SK-N-MC (cell line): Measurements from ENCODE around the gene ADAMTS6.

Experiments used
- DNase-seq: peaks from one replicate; pipeline ENCODE4 v3.0.0-alpha.2; 2011; ENCODE audit warnings: low read depth, low spot score
- H3K27ac ChIP-seq: fragments of 200-600 bp; sonication (generic); 2 replicates; pipeline ENCODE4 v1.5.1; 2016; ENCODE audit warnings: mixed run types
- H3K36me3 ChIP-seq: fragments of 200-600 bp; sonication (generic); 2 replicates; pipeline ENCODE4 v1.6.1; 2017; ENCODE audit warnings: antibody characterized with exemption, low read length, mixed read lengths; ENCODE audit not compliant: insufficient read depth
- H3K4me3 ChIP-seq: fragments of 200-600 bp; sonication (generic); 2 replicates; pipeline ENCODE4 v1.5.1; 2016
- H3K9ac ChIP-seq: fragments of 200-600 bp; sonication (generic); 2 replicates; pipeline ENCODE4 v1.8.0; 2017; ENCODE audit warnings: mixed run types, mixed read lengths; ENCODE audit not compliant: insufficient read length
- H3K9me3 ChIP-seq: fragments of 200-600 bp; sonication (generic); 2 replicates; pipeline ENCODE4 v1.6.1; 2017; ENCODE audit warnings: low read depth, mild to moderate bottlenecking, antibody characterized with exemption, low read length, moderate library complexity, mixed read lengths
- EZH2 ChIP-seq: fragments of 200-600 bp; sonication (generic); IDR thresholded peaks from one replicate; pipeline ENCODE4 v1.6.1; 2017; ENCODE audit warnings: antibody characterized with exemption
- FOXP2 ChIP-seq: optimal IDR thresholded peaks from 2 replicates; pipeline ENCODE3; 2011; ENCODE audit warnings: mild to moderate bottlenecking, moderate library complexity; ENCODE audit not compliant: insufficient read depth; ENCODE audit errors: extremely low read length, control extremely low read depth
- POLR2AphosphoS5 ChIP-seq: IDR thresholded peaks from 2 replicates; pipeline ENCODE4 v1.6.1; 2012; ENCODE audit warnings: mild to moderate bottlenecking, low read depth, low read length, borderline replicate concordance

Gene ADAMTS6

GRCh38 chr5:65359981-65360380, 121.7 kb downstream of the ADAMTS6 start:
- H3K27ac ChIP-seq = no peak overlapping the region
- DNase-seq = no peak
- H3K9ac ChIP-seq = no peak overlapping the region
- no peaks in the 10 kb centered on the region for H3K36me3 ChIP-seq
- TF ChIP-seq EZH2 = no peak
- no peak for TF ChIP-seq POLR2AphosphoS5
- TF ChIP-seq FOXP2 = no peak
- H3K4me3 ChIP-seq = no peak overlapping the region
- no peaks in the 10 kb centered on the region for H3K9me3 ChIP-seq

GRCh38 chr5:65359569-65359968, 122.2 kb downstream of the ADAMTS6 start:
- H3K9me3 ChIP-seq = no peaks in the 10 kb centered on the region
- no peaks in the 10 kb centered on the region for H3K36me3 ChIP-seq
- no peak overlapping the region for H3K27ac ChIP-seq
- TF ChIP-seq FOXP2 = no peak
- no peak for TF ChIP-seq POLR2AphosphoS5
- TF ChIP-seq EZH2 = no peak
- H3K9ac ChIP-seq = no peak overlapping the region
- no peak for DNase-seq
- H3K4me3 ChIP-seq = no peak overlapping the region

GRCh38 chr5:65356274-65356673, 125.4 kb downstream of the ADAMTS6 start:
- TF ChIP-seq POLR2AphosphoS5 (no peak), FOXP2 (no peak), EZH2 (no peak)
- H3K4me3 ChIP-seq = no peak overlapping the region
- H3K36me3 ChIP-seq = no peaks in the 10 kb centered on the region
- no peak overlapping the region for H3K27ac ChIP-seq
- H3K9me3 ChIP-seq = no peaks in the 10 kb centered on the region
- DNase-seq = no peak
- H3K9ac ChIP-seq = no peak overlapping the region

- TF ChIP-seq EZH2 = no peak
- no peak for TF ChIP-seq POLR2AphosphoS5
- TF ChIP-seq FOXP2 = no peak
- Histone ChIP-seq H3K9me3 (no peaks in the 10 kb centered on the region), H3K36me3 (no peaks in the 10 kb centered on the region), H3K27ac (no peak overlapping the region), H3K9ac (no peak overlapping the region), H3K4me3 (no peak overlapping the region)
- DNase-seq = no peak
Measured at GRCh38 chr5:65355301-65355700, 126.4 kb downstream of the ADAMTS6 start.

GRCh38 chr5:65341835-65342234, 139.9 kb downstream of the ADAMTS6 start:
- H3K9ac ChIP-seq = no peak overlapping the region
- H3K27ac ChIP-seq = no peak overlapping the region
- DNase-seq = no peak
- H3K4me3 ChIP-seq = no peak overlapping the region
- H3K9me3 ChIP-seq = peaks cover 4% of the 10 kb centered on the region; the same call in 1 of the 2 replicates
- H3K36me3 ChIP-seq = no peaks in the 10 kb centered on the region
- TF ChIP-seq FOXP2 (no peak), POLR2AphosphoS5 (no peak), EZH2 (no peak)

GRCh38 chr5:65338606-65339151, 143.0 kb downstream of the ADAMTS6 start:
- no peak overlapping the region for H3K9ac ChIP-seq
- H3K27ac ChIP-seq = no peak overlapping the region
- H3K9me3 ChIP-seq = peaks cover 4% of the 10 kb centered on the region; the same call in 1 of the 2 replicates
- H3K36me3 ChIP-seq = no peaks in the 10 kb centered on the region
- TF ChIP-seq EZH2 (no peak), POLR2AphosphoS5 (no peak), FOXP2 (no peak)
- no peak overlapping the region for H3K4me3 ChIP-seq
- no peak for DNase-seq

GRCh38 chr5:65334077-65334476, 147.6 kb downstream of the ADAMTS6 start:
- H3K27ac ChIP-seq = no peak overlapping the region
- no peaks in the 10 kb centered on the region for H3K36me3 ChIP-seq
- no peak overlapping the region for H3K4me3 ChIP-seq
- no peak for DNase-seq
- H3K9ac ChIP-seq = no peak overlapping the region
- H3K9me3 ChIP-seq = no peaks in the 10 kb centered on the region
- TF ChIP-seq FOXP2 (no peak), POLR2AphosphoS5 (no peak), EZH2 (no peak)

- Histone ChIP-seq H3K36me3 (no peaks in the 10 kb centered on the region), H3K9ac (no peak overlapping the region), H3K9me3 (no peaks in the 10 kb centered on the region), H3K27ac (no peak overlapping the region), H3K4me3 (no peak overlapping the region)
- TF ChIP-seq POLR2AphosphoS5 (no peak), EZH2 (no peak), FOXP2 (no peak)
- no peak for DNase-seq
Measured at GRCh38 chr5:65332591-65332990, 149.1 kb downstream of the ADAMTS6 start.

- H3K9me3 ChIP-seq = no peaks in the 10 kb centered on the region
- TF ChIP-seq FOXP2 (no peak), EZH2 (no peak), POLR2AphosphoS5 (no peak)
- H3K4me3 ChIP-seq = no peak overlapping the region
- no peak for DNase-seq
- no peak overlapping the region for H3K9ac ChIP-seq
- H3K36me3 ChIP-seq = no peaks in the 10 kb centered on the region
- H3K27ac ChIP-seq = no peak overlapping the region
Measured at GRCh38 chr5:65329266-65329665, 152.5 kb downstream of the ADAMTS6 start.

- H3K9ac ChIP-seq = no peak overlapping the region
- no peak overlapping the region for H3K4me3 ChIP-seq
- H3K36me3 ChIP-seq = no peaks in the 10 kb centered on the region
- no peak for DNase-seq
- TF ChIP-seq FOXP2 (no peak), POLR2AphosphoS5 (no peak)
- no peaks in the 10 kb centered on the region for H3K9me3 ChIP-seq
- no peak overlapping the region for H3K27ac ChIP-seq
Measured at GRCh38 chr5:65327582-65327981, 154.1 kb downstream of the ADAMTS6 start.
